ENCODE results near the gene TCF3. TPM values are rescaled to one million over a fixed set of nuclear protein-coding genes. Genes with fewer than 3 reads are reported as not detected.

Gene TCF3
- total RNA-seq, 3 donors from 2014 or later (not counting 1 experiment from before 2014, with no cell fraction given): 54.5 to 72.2 (median 64.3) TPM

DNA sequence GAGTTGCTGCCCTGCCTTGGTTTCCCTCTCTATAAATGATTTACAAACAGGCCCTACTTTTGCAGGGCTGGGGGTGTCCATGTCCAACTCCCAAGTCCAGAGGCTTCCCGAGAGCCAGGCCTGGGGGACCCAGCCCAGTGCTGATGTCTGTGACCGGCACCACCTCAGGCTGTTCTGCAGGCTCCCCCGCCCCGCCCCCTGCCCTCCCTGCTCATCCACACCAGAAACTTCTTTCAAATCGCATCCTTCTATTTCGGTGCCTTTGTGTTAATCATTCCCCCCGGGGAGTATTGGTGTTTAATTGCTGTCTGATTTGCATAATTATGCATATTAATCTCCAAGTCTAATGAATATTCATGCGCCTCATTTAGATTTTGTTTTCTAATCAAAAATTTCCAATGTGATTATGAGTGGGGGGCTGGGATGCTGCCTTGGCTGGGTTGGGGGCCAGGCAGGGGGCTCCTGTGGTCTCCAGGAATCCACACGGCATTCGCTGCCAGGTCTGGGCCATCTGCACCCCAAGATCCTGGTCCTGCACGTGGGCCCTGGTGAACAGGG lies 19.1 kb downstream of the TCF3 start:
- WGBS (ENCODE audit: insufficient coverage): 97% methylated on average over 5 of the region's 11 CpGs
- Histone ChIP-seq H3K4me3 (ENCODE audit: low read length) (no peak overlapping the region), H3K4me1 (ENCODE audit: control insufficient read depth, insufficient read depth, low read length) (peaks cover 3% of the 10 kb centered on the region), H3K27ac (ENCODE audit: low read length) (no peak overlapping the region), H3K36me3 (ENCODE audit: control insufficient read depth, insufficient read depth, low read length) (peaks cover 11% of the 10 kb centered on the region), H3K27me3 (ENCODE audit: control insufficient read depth, insufficient read depth, low read length) (no peaks in the 10 kb centered on the region), H3K9me3 (ENCODE audit: control insufficient read depth, insufficient read depth, low read length) (no peaks in the 10 kb centered on the region)
- no peaks in the 10 kb centered on the region for H3K36me3 Mint-ChIP-seq
- H3K27ac Mint-ChIP-seq: no peak overlapping the region
- no peak overlapping the region for H3K4me3 Mint-ChIP-seq
- DNase-seq: no peak
- intact Hi-C loops (cut with micrococcal nuclease): no loop called here
- ATAC-seq: no peak
- peaks cover 0 to 5% of the 10 kb centered on the region in 2 donors for H3K4me1 Mint-ChIP-seq
- no peaks in the 10 kb centered on the region for H3K9me3 Mint-ChIP-seq
- TF ChIP-seq, protein P1, sequence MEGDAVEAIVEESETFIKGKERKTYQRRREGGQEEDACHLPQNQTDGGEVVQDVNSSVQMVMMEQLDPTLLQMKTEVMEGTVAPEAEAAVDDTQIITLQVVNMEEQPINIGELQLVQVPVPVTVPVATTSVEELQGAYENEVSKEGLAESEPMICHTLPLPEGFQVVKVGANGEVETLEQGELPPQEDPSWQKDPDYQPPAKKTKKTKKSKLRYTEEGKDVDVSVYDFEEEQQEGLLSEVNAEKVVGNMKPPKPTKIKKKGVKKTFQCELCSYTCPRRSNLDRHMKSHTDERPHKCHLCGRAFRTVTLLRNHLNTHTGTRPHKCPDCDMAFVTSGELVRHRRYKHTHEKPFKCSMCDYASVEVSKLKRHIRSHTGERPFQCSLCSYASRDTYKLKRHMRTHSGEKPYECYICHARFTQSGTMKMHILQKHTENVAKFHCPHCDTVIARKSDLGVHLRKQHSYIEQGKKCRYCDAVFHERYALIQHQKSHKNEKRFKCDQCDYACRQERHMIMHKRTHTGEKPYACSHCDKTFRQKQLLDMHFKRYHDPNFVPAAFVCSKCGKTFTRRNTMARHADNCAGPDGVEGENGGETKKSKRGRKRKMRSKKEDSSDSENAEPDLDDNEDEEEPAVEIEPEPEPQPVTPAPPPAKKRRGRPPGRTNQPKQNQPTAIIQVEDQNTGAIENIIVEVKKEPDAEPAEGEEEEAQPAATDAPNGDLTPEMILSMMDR (IDR thresholded peaks at IDR 0.05): no peak
- no peaks in the 10 kb centered on the region for H3K27me3 Mint-ChIP-seq (ENCODE audit: low read depth in 2 of 2)

DNA sequence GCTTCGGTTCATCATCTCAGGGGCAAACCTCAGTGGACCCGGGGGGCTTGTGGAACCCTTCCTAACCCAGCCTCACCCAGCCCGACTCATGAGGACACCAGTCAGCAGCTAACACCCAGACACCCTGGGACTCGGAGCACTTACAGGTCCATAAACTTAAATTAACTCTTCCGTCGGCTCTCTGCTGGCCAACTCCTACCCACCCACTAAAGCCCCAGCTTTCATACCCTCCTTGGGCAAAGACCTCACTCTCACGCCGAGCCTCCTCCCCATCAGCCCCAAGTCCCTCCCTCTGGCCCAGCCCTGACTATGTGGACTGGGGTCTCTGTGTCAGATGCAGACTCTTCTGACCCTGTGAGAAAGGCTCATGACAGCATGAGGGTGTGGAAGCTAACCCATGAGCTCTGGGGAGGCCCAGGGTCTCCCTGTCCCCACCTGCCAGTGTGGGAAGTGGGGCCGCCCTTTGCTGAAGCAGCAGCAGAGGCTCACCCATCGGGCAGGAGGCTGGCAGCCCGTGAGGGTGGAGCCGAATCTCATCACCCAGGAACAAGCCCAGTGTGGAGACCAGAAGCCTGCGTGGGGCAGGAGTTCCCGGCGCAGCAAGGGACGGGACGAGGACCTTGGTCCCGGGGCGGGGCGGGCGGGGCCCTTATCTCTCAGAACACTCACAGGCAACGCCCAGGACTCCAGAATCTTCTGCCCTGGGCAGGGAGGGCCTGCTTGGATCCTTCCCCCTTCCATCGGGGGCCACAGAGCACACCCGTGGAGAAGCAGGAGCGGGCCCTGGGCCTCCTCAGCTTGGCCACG lies 19.8 kb downstream of the TCF3 start:
- H3K4me3 Mint-ChIP-seq: no peak overlapping the region
- H3K27me3 Mint-ChIP-seq (ENCODE audit: low read depth in 2 of 2): no peaks in the 10 kb centered on the region
- H3K9me3 Mint-ChIP-seq: no peaks in the 10 kb centered on the region
- Histone ChIP-seq H3K27me3 (ENCODE audit: control insufficient read depth, insufficient read depth, low read length) (no peaks in the 10 kb centered on the region), H3K9me3 (ENCODE audit: control insufficient read depth, insufficient read depth, low read length) (no peaks in the 10 kb centered on the region), H3K4me1 (ENCODE audit: control insufficient read depth, insufficient read depth, low read length) (peaks cover 3% of the 10 kb centered on the region), H3K27ac (ENCODE audit: low read length) (no peak overlapping the region), H3K4me3 (ENCODE audit: low read length) (no peak overlapping the region), H3K36me3 (ENCODE audit: control insufficient read depth, insufficient read depth, low read length) (peaks cover 11% of the 10 kb centered on the region)
- no peak overlapping the region for H3K27ac Mint-ChIP-seq
- H3K4me1 Mint-ChIP-seq: peaks cover 0 to 5% of the 10 kb centered on the region in 2 donors
- TF ChIP-seq, protein P1 (IDR thresholded peaks at IDR 0.05): no peak
- no peak for DNase-seq
- WGBS (ENCODE audit: insufficient coverage): 97% methylated on average over 26 of the region's 26 CpGs
- H3K36me3 Mint-ChIP-seq: no peaks in the 10 kb centered on the region
- ATAC-seq: no peak
- intact Hi-C loops (cut with micrococcal nuclease): no loop called here

DNA sequence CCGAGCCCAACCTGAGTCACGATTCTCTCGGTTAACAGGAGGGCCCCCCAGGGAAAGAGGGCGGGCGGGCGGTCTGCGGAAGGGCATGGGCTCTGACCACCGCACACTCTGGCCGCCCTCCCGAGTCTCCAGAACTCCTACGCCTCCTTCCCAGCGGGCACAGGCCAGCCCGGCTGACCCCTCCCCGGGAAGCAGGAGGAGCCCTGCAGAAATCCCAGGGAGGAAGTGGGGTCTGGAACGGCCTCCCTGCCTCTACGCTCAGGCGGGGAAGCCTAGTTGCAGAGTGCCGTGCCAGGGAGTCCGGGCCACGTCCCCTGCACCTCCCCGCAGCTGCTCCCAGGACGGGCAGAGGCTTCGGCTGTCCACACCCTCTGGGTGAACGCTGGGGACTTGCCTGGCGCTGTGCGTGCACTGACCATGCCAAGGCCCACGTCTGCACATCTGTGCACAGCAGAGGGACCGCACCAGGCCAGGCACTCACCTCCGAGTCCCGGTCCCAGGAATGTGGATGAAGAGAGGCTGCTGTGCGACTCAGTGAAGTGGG lies 20.8 kb downstream of the TCF3 start:
- Mint-ChIP-seq H3K4me3 (no peak overlapping the region), H3K36me3 (no peaks in the 10 kb centered on the region), H3K27ac (no peak overlapping the region), H3K9me3 (no peaks in the 10 kb centered on the region), H3K4me1 (peaks cover 0 to 5% of the 10 kb centered on the region in 2 donors), H3K27me3 (ENCODE audit: low read depth in 2 of 2) (no peaks in the 10 kb centered on the region)
- Histone ChIP-seq H3K4me3 (ENCODE audit: low read length) (no peak overlapping the region), H3K27me3 (ENCODE audit: control insufficient read depth, insufficient read depth, low read length) (no peaks in the 10 kb centered on the region), H3K27ac (ENCODE audit: low read length) (no peak overlapping the region), H3K9me3 (ENCODE audit: control insufficient read depth, insufficient read depth, low read length) (no peaks in the 10 kb centered on the region), H3K4me1 (ENCODE audit: control insufficient read depth, insufficient read depth, low read length) (peaks cover 3% of the 10 kb centered on the region), H3K36me3 (ENCODE audit: control insufficient read depth, insufficient read depth, low read length) (peaks cover 11% of the 10 kb centered on the region)
- intact Hi-C loops (cut with micrococcal nuclease): no loop called here
- ATAC-seq (no peak), DNase-seq (no peak)
- 97% methylated on average over 31 of the region's 31 CpGs for WGBS (ENCODE audit: insufficient coverage)
- TF ChIP-seq, protein P1 (IDR thresholded peaks at IDR 0.05): no peak
